CD1c-positive myeloid dendritic cell (primary cell): ENCODE data around the gene ZNF808.
A peak's percentile ranks its signal among the peaks of the same experiment; 100 is the strongest.
"Not testable (repeated sequence)": the region's sequence is repeated elsewhere in the genome, so short reads cannot be mapped to it uniquely, and the experiment has no call there.

ENCODE experiments used
- DNase-seq: peaks from one replicate; pipeline ENCODE4 v3.0.0-alpha.2; 2016; ENCODE audit errors: extremely low spot score

Gene ZNF808

DNA sequence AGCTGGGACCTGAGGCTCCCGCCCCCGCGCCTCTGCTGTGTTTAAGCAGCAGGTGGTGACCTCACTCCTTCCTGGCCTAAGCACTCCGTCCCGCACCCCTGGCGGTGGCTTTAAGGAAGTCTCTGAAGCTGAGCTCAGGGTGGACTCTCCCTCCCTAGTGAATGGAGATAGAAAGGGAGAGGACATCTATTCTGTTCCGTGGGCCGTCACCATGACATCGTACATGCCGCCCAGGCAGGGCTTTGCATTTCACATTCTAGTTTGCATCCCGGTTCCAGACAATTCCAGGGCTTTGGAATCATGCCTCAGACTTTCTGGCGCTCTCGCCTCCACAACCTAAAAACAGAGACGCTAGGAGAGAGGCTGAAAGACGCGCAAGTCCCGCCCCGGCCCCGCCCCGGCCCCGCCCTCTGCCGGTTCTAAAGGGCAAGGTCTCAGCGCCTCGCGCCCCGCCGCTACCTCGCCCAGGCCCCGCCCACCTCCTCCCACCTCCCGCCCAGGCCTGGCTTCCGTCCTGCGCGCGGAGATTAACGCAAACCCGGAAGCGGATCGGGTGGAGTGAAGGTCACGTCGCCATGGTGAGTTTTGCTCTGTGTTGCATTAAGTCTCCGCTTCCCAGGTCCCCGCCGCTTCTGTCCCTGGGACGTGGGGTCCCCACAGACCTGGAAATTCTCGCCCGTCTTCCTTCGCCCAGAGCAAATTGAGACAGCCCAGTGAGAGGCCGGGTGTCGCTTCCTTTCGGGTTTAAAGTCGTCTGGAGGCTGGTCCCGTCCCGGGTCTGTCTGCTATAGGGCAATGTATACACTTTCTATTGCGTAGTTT is at the start of gene ZNF808:
Gene ZNF808, plus strand, starts transcription at position 535 of the 822 bp plus-strand sequence. CDS start 15,617 bp downstream, outside the sequence.
- peak; percentile 96 for DNase-seq

DNA sequence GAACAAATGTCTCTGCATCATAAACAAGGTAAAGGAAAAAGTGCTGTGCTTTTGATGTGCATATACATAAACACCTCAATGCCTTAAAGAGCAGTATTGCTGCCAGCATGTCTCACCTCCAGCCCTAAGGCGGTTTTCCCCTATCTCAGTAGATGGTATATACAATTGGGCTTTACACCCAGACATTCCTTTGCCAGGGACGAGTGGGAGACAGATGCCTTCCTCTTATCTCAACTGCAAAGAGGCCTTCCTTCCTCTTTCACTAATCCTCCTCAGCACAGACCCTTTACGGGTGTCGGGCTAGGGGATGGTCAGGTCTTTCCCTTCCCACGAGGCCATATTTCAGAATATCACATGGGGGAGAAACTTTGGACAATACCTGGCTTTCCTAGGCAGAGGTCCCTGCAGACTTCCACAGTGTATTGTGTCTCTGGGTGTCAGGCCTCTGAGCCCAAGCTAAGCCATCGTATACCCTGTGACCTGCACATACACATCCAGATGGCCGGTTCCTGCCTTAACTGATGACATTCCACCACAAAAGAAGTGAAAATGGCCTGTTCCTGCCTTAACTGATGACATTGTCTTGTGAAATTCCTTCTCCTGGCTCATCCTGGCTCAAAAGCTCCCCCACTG is 43.2 kb upstream of the ZNF808 start:
- DNase-seq: not testable (repeated sequence)

DNA sequence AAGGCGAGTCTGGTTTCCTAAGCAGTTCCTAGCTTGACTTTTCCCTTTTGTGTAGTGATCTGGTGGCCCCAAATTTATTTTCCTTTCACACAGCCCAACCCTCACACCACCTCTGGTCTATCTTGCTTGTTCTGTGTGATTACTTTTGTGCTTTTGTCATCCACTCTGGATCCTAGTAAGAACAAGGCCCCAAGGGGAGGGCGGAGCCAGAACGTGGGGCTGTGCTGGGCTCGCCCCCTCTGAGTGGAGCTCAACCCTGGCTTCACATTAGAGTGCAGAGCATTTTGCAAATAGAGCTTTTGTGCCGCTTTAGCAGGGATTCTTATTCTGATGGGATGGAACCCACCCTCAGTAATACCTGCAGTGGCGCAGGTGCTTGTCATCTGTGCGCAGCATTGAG is 42.4 kb upstream of the ZNF808 start:
- not testable (repeated sequence) for DNase-seq

DNA sequence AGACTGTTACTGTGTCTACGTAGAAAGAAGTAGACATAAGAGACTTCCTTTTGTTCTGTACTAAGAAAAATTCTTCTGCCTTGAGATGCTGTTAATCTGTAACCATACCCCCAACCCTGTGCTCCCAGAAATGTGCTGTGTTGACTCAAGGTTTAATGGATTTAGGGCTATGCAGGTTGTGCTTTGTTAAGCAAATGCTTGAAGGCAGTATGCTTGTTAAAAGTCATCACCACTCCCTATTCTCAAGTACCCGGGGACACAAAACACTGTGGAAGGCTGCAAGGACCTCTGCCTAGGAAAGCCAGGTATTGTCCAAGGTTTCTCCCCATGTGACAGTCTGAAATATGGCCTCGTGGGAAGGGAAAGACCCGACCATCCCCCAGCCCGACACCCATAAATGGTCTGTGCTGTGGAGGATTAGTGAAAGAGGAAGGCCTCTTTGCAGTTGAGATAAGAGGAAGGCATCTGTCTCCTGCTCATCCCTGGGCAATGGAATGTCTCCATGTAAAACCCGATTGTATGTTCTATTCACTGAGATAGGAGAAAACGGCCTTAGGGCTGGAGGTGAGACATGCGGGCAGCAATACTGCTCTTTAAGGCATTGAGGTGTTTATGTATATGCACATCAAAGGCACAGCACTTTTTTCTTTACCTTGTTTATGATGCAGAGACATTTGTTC is 41.8 kb upstream of the ZNF808 start:
- not testable (repeated sequence) for DNase-seq

DNA sequence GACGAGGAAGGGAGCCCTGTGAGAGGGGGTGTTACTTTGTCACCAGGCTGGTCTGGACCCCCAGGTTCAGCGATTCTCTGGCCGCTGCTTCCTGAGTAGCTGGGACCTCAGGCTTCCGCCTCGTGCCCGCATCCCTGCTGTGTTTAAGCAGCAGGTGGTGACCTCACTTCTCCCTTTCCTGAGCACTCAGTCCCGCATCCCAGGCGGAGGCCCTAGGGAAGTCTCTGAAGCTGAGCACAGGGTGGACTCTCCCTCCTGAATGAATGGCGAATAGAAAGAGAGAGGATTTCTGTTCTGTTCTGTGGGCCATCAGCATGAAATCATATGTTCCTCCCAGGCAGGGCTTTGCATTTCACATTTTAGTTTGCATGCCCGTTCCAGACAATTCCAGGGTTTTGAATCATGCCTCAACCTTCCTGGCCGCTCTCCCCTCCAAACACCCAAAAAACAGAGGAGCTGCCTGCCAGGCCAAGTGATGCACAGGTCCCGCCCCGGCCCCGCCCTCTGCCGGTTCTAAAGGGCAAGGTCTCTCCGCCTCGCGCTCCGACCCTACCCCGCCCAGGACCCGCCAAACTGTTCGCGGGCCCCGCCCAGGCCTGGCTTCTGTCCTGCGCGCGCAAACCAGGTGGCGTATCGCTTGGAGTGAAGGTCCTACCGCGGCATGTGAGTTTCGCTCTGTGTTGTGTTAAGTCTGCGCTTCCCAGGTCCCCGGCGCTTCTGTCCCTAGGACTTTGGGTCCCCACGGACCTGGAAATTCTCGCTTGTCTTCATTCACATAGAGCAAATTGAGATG is 35.1 kb upstream of the ZNF808 start:
- DNase-seq: no peak

DNA sequence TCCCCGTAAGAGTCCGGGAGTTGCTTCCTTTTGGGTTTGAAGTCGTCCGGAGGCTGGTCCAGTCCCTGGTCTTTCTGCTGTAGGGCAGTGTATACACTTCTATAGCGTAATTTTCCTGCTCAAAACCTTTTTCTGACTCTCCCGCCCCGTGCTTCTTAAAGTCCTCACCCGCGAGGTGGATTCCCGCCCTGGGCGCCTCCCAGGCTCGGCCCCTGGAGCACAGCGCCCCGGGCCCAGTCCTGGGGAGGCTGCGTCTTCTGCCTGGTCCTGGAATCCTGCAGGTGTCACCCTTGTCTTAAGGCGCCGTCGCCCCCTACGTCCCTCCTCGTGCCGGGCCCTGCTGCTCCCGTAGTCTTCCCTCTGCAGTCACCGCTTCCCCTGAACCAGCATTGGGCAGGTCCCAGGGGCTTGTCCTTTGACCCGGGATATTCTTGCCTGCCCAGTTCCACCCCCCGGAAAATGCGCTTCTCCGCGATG is 34.4 kb upstream of the ZNF808 start:
- no peak for DNase-seq

DNA sequence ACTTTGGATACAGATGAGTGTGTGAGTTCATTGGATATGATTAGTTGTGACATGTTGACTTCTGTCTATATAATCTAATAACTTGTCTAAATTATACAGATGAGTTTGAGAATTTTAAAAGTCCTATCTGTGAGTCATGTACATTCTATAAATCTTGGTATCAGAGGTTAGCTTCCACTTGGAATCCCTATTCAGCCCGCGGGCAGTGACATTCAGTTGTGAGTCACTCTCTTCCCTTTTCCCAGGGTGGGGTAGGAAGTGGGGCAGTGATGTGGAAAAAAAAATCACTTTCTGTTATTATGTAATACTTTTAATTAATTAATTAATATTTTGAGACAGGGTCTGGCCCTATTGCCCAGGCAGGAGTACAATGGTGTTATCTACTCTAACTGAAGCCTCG is 33.0 kb upstream of the ZNF808 start:
- DNase-seq: no peak

DNA sequence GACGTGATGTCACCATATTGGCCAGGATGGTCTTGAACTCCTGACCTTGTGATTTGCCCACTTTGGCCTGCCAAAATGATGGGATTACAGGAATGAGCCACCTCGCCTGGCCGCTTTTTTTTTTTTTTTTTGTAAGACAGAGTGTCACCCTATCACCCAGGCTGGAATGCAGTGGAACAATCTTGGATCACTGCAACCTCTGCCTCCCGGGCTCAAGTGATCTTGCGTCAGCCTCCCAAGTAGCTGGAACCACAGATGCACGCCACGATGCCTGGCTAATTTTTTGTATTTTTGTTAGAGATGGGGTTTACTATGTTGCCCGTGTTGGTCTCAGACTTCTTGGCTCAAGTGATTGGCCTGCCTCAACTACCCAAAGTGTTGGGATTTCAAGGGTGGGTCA is 28.9 kb upstream of the ZNF808 start:
- DNase-seq: no peak

DNA sequence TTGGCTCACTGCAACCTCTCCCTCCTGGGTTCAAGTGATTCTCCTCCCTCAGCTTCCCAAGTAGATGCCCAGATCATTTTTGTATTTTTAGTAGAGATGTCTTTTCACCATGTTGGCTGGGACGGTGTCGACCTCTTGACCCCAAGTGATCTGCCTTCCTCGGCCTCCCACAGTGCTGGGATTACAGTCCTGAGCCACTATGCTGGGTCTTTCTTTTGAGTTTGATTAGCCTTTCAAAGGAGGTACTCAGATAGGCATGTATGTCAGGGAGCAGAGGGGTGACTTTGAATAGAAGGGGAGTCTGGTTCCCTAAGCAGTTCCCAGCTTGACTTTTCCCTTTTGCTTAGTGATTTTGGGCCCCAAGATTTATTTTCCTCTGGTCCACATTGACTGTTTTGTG is 27.0 kb upstream of the ZNF808 start:
- not testable (repeated sequence) for DNase-seq

DNA sequence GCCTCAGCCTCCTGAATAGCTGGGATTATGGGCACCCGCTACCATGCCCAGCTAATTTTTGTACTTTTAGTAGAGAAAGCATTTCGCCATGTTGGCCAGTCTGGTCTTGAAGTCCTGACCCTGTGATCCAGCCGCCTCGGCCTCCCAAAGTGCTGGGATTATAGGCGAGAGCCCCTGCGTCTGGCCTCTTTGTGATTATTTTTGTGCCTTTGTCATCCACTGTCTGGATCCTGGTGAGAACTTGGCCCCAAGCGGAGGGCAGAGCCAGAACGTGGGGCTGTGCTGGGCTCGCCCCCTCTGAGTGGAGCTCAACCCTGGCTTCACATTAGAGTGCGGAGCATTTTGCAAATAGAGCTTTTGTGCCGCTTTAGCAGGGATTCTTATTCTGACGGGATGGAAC is 26.5 kb upstream of the ZNF808 start:
- DNase-seq: not testable (repeated sequence)

DNA sequence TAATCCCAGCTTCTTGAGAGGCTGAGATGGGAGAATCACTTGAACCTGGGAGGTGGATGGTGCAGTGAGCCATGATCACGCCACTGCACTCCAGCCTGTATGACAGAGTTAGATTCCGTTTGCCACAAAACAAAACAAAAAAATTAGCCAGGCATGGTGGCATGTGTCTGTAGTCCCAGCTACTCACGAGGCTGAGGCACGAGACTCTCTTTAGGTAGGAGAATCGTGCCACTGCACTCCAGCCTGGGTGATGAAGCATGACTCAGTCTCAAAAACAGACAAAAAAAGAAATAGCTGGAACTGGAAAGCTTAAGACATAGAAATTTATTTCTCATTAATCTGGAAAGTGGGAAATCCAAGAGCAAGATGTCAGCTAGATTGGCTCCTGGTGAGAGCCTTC is 20.2 kb upstream of the ZNF808 start:
- no peak for DNase-seq

DNA sequence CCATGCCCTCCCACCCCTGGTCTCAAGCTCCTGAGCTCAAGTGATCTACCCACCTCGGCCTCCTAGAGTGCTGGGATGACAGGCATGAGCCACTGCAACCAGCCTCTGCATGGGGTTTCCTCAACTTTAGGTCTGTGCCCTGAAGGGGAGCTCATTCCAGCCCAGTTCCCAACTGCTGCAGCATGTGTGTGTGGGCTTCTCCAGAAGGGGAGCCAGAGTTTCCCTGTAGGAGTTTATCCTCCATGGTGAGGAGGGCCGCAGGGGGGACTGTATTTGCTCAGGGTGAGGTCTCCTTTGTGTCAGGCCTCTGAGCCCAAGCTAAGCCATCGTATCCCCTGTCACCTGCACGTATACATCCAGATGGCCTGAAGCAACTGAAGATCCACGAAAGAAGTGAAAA is 11.3 kb upstream of the ZNF808 start:
- DNase-seq: no peak

DNA sequence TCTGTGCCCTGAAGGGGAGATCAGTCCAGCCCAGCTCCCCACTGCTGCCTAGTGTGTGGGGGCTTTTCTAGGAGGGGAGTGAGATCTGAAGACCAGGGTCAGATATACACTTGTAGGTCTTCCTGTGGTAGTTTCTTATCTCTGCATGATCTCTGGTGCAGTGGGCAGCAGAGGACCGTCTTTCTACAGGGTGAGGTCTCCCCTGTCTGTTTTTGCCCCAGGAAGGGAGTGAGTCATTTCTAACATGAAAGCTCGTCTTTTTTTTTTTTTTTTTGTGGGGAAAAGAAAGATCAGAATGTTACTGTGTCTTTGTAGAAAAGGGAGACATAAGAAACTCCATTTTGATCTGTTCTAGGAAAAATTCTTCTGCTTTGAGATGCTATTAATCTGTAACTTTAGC is 8.8 kb upstream of the ZNF808 start:
- DNase-seq: no peak

DNA sequence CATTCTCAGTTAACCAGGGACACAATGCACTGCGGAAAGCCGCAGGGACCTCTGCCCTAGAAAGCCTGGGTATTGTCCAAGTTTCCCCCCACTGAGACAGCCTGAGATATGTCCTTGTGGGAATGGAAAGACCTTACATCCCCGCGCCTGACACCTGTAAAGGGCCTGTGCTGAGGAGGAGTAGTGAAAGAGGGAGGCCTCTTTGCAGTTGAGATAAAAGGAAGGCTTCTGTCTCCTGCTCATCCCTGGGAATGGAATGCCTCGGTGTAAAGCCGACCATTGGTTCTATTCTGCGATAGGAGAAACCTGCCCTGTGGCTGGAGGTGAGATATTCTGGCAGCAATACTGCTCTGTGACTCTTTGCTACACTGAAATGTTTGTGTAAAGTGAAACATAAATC is 8.3 kb upstream of the ZNF808 start:
- not testable (repeated sequence) for DNase-seq

DNA sequence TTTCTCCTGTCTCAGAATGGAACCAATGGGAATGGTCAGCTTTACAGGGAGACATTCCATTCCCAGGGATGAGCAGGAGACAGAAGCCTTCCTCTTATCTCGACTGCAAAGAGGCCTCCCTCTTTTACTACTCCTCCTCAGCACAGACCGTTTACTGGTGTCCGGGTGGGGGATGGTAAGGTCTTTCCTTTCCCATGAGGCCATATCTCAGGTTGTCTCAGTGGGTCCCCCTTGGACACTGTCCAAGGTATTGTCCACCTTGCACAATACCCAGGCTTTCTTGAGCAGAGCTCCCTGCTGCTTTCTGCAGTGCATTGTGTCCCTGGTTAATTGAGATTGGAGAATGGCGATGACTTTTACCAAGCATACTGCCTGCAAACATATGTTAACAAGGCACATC is 7.5 kb upstream of the ZNF808 start:
- DNase-seq: no peak

DNA sequence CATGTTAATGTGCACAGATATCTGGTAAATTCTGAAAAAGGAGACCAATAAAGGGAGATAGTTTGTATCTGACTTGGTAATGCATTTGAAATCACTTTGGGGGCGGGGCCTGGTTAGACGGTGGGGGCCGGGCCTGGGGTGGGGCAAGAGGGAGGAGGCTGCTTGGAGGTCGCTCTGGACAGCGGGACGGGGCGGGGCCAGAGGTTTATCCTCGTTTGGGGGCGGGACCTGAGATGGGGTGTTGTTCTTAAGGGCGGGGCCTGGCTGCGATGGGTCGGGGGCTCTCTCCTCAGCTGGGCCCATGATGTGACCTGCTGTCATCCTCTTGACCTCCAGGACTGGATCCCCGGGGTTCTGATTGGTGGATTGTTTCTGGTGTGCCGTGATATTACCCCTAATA is 4.9 kb upstream of the ZNF808 start:
- DNase-seq: no peak

DNA sequence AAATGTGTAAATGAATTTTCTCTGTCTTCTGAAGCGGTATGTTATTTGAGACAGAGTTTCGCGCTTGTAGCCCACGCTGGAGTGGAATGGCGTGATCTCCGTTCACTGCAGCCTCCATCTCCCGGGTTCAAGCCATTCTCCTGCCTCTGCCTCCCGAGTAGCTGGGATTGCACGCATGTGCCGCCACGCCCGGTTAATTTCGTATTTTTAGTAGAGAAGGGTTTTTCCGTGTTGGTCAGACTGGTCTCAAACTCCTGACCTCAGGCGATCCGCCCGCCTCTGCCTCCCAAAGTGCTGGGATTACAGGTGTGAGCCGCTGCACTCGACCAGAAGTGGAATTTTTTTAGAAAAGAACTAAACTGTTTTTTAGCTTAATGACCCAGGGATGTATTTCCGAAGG is 3.4 kb upstream of the ZNF808 start:
- no peak for DNase-seq

DNA sequence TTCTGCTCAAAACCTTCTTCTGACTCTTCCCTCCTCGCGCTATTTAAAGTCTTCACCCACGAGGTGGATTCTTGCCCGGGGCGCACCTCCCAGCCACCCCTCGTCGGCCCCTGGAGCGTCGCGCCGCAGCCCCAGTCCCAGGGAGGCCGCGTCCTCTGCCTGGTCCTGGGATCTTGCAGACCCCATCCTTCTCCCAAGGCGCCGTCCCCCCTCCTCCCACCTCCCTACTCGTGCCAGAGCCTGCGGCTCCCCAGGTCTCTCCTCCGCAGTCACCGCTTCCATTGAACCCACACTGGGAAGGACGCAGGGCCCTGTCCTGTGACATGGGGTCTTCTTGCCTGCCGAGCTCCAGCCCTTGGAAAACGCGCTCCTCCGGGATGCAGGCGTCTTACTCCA is 486 bp downstream of the ZNF808 start:
- DNase-seq: no peak

DNA sequence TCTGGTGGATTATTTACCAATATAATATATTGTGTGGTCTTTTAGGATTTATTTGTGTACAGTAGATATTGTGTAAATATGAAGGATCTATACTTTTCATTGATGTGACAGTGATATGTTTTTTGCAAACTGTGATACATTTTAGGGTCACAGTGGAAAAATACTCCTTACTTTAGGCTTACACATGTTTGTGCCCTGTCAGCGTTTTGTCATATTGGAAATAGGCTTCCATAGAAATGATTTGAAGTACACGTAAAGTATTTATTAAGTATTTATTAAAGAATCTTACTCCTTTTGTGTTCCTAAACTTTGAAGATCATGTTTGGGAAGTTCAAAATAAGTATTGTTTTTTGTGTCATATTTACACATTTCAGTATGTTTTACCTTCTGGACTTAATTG is 5.0 kb downstream of the ZNF808 start:
- DNase-seq: no peak

DNA sequence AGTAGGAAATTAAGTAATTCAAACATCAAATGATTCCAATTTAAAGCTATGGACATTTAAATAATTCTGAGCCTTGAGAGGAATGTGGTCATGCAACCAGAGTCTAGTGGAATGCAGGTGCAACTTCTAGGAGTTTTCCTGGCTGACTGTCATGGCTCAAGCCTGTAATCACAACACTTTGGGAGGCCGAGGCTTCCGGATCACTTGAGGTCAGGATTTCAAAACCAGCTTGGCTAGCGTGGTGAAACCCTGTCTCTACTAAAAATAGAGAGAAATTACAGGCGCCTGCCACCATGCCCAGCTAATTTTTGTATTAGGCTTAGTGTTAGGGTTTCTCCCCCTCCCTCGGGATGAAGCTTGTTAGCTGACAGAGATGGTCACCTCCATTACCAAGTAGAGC is 6.4 kb downstream of the ZNF808 start:
- DNase-seq: peak; percentile 1

DNA sequence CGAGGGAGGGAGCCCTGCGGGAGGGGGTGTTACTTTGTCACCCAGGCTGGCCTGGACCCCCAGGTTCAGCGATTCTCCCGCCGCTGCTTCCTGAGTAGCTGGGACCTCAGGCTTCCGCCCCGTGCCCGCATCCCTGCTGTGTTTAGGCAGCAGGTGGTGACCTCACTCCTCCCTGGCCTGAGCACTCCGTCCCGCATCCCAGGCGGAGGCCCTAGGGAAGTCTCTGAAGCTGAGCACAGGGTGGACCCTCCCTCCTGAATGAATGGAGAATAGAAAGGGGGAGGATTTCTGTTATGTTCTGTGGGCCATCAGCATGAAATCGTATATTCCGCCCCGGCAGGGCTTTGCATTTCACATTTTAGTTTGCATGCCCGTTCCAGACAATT is 7.9 kb downstream of the ZNF808 start:
- peak; percentile 6 for DNase-seq
